Smooth muscle cell (in vitro differentiated cells): ENCODE data around the gene HPS1. TPM values are rescaled to one million over a fixed set of nuclear protein-coding genes. Genes with fewer than 3 reads are reported as not detected.

ENCODE experiments used
- DNase-seq: peaks from one replicate; lab custom pipeline; 2025; ENCODE audit not compliant: unreplicated experiment; lab: John Stamatoyannopoulos, UW
- H2AFZ ChIP-seq: fragments of 200-600 bp; sonication (generic); 2 replicates; pipeline ENCODE4 v1.6.0; 2016; ENCODE audit warnings: antibody characterized with exemption, low read depth, mild to moderate bottlenecking
- H3F3A ChIP-seq: fragments of 200-600 bp; sonication (generic); 2 replicates; pipeline ENCODE4 v1.6.0; 2017; ENCODE audit warnings: antibody characterized with exemption, low read depth
- H3K27ac ChIP-seq: fragments of 200-600 bp; sonication (generic); 2 replicates; pipeline ENCODE4 v1.5.1; 2016; ENCODE audit warnings: low read depth, mild to moderate bottlenecking
- H3K27me3 ChIP-seq: fragments of 200-600 bp; sonication (generic); 2 replicates; pipeline ENCODE4 v1.6.1; 2016; ENCODE audit warnings: low read depth, mild to moderate bottlenecking
- H3K36me3 ChIP-seq: fragments of 200-600 bp; sonication (generic); 2 replicates; pipeline ENCODE4 v1.5.1; 2016; ENCODE audit warnings: low read depth
- H3K4me1 ChIP-seq: fragments of 200-600 bp; sonication (generic); 2 replicates; pipeline ENCODE4 v1.5.1; 2016; ENCODE audit warnings: low read depth
- H3K4me2 ChIP-seq: fragments of 200-600 bp; sonication (generic); 2 replicates; pipeline ENCODE4 v1.6.0; 2016; ENCODE audit warnings: mild to moderate bottlenecking
- H3K4me3 ChIP-seq: fragments of 200-600 bp; sonication (generic); 2 replicates; pipeline ENCODE4 v1.5.1; 2016; ENCODE audit warnings: mild to moderate bottlenecking
- H3K79me2 ChIP-seq: fragments of 200-600 bp; sonication (generic); 2 replicates; pipeline ENCODE4 v1.6.0; 2016; ENCODE audit warnings: low read depth, mild to moderate bottlenecking
- H3K9ac ChIP-seq: fragments of 200-600 bp; sonication (generic); 2 replicates; pipeline ENCODE4 v1.6.0; 2016; ENCODE audit warnings: low read depth
- H3K9me3 ChIP-seq: fragments of 200-600 bp; sonication (generic); replicated peaks from 2 replicates; pipeline ENCODE4 v1.5.1; 2016; ENCODE audit warnings: low read depth
- H4K20me1 ChIP-seq: fragments of 200-600 bp; sonication (generic); 2 replicates; pipeline ENCODE4 v1.6.0; 2016; ENCODE audit warnings: low read depth
- WGBS: methylation state at CpG from one replicate; pipeline ENCODE4 v1.1.7; 2016; ENCODE audit warnings: low lambda C conversion rate; 5-methylcytosine and 5-hydroxymethylcytosine counted together
- polyA plus RNA-seq: library from polyadenylated mRNA; unstranded; fragments of >200 nt; fragmentation: Nextera tagmentation; extraction: Ambion mirVana; gene quantifications from 2 replicates; pipeline ENCODE4 v1.2.1, GENCODE V29; 2016
- total RNA-seq: library from RNA; depleted of rRNA; stranded (reverse); fragments of >200 nt; gene quantifications from 2 replicates; pipeline ENCODE4 v1.2.3, GENCODE V29; 2014
- TF ChIP-seq, protein P1 (sequence below): fragments of 200-600 bp; sonication (generic); IDR thresholded peaks from 2 replicates; pipeline ENCODE4 v1.5.1; 2017; ENCODE audit warnings: borderline replicate concordance, mild to moderate bottlenecking, antibody characterized with exemption; ENCODE audit not compliant: insufficient read depth, poor library complexity, severe bottlenecking

HPS1 gene
- total and polyA plus RNA-seq, 2 experiments from 2014 or later = 11.5 to 35.6 TPM

DNA sequence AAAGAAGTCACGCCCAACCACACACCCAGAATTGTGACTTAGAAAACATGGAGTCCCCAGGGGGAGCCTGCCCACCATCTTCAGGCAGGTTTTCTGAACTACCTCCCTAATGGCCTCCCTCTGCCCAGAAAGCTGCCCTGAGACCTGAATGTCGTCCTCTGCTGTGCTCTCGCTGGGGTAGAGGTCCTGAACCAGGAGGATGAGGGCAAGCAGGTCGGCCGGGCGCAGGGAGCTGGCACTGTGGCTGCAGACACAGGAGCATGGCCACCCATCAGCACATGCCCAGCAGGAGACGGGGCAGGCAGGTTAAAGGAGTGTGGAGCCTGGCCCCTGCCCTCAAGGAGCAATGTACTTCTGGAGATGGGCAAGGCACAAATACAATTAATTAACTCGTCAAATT is 16.3 kb downstream of the HPS1 start:
- no peaks in the 10 kb centered on the region for H3K4me1 ChIP-seq
- no peaks in the 10 kb centered on the region for H3K79me2 ChIP-seq
- no peak overlapping the region for H3K4me3 ChIP-seq
- H3K9me3 ChIP-seq = peaks cover 5% of the 10 kb centered on the region
- no peak overlapping the region for H3K27ac ChIP-seq
- H3K27me3 ChIP-seq = no peaks in the 10 kb centered on the region
- TF ChIP-seq, protein P1, sequence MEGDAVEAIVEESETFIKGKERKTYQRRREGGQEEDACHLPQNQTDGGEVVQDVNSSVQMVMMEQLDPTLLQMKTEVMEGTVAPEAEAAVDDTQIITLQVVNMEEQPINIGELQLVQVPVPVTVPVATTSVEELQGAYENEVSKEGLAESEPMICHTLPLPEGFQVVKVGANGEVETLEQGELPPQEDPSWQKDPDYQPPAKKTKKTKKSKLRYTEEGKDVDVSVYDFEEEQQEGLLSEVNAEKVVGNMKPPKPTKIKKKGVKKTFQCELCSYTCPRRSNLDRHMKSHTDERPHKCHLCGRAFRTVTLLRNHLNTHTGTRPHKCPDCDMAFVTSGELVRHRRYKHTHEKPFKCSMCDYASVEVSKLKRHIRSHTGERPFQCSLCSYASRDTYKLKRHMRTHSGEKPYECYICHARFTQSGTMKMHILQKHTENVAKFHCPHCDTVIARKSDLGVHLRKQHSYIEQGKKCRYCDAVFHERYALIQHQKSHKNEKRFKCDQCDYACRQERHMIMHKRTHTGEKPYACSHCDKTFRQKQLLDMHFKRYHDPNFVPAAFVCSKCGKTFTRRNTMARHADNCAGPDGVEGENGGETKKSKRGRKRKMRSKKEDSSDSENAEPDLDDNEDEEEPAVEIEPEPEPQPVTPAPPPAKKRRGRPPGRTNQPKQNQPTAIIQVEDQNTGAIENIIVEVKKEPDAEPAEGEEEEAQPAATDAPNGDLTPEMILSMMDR = no peak
- no peak overlapping the region for H3K9ac ChIP-seq
- no peaks in the 10 kb centered on the region for H4K20me1 ChIP-seq
- peaks cover 4% of the 10 kb centered on the region for H3K36me3 ChIP-seq
- H3F3A ChIP-seq = no peaks in the 10 kb centered on the region
- no peak for DNase-seq
- H3K4me2 ChIP-seq = no peak overlapping the region
- no peak overlapping the region for H2AFZ ChIP-seq
- WGBS = 98% methylated on average over 8 of the region's 8 CpGs

DNA sequence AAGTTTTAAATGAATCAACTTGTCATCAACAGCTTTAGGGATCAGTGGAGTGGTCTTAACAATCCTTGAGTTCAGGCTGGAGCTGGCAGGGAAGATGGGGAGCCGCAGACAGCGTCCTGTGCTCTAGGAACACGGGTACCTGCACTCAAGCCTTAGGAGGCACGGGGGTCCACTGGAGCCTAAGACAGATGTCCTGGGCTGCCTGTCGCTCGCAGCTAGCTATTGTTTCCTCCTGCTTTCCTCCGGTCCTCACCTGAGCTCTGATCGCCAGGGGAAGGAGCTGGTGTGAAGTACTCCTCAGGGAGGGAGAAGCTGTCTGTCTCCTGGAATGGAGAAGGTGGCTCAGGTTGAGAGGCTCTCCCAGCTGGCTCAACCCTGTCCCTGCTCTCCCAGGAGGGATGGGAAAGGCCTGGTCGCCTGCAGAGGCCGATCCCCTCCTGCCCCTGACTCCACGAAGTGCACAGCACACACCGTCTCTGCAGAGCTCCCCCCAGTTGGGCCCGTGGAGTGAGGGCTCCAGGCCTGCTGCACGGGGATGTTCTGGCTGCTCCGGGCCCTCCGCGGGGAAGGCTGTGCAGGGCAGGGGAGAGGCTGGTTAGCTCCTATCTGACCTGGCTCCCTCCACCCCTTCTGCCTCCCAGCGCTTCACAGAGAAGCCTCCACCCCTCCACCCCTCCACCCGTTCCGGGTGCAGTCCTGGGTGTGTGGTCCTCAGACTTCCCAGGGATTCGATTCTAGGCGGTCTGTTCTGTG is 17.2 kb downstream of the HPS1 start:
- Histone ChIP-seq H4K20me1 (no peaks in the 10 kb centered on the region), H3F3A (no peaks in the 10 kb centered on the region), H3K27me3 (no peaks in the 10 kb centered on the region), H3K27ac (no peak overlapping the region), H3K4me2 (no peak overlapping the region), H3K9ac (no peak overlapping the region), H3K4me3 (no peak overlapping the region), H3K4me1 (no peaks in the 10 kb centered on the region), H3K9me3 (peaks cover 5% of the 10 kb centered on the region), H3K36me3 (peaks cover 4% of the 10 kb centered on the region), H3K79me2 (no peaks in the 10 kb centered on the region), H2AFZ (no peak overlapping the region)
- 97% methylated on average over 22 of the region's 22 CpGs for WGBS
- no peak for DNase-seq
- TF ChIP-seq, protein P1 = no peak

DNA sequence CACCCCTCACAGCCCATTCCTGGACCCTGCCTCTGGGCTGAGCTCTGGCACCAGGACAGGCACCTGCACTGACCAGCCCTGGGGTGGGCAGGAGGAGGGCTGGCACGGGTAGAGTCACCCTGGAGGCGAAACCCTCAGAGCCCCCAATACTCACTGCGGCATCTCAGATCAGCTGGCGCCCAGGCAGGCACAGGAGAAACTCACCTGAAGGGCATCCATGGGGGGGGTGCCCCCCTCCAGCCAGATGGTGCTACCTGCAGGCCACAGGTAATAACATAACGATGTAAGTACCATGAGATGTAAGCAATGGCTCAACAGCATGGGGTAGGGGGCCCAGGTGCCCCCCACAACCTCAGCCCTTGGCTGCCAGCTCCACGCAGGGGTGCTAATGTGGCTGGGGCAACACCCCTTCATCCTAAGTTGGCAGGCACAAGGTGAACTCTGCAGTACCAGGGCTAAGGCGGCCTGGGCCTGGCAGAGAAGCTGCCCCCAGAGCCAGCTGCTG is 19.7 kb downstream of the HPS1 start:
- H3K4me3 ChIP-seq = no peak overlapping the region
- no peak for DNase-seq
- H3K27me3 ChIP-seq = no peaks in the 10 kb centered on the region
- 96% methylated on average over 7 of the region's 7 CpGs for WGBS
- TF ChIP-seq, protein P1 = no peak
- H3K9me3 ChIP-seq = peaks cover 3% of the 10 kb centered on the region
- no peaks in the 10 kb centered on the region for H3F3A ChIP-seq
- H2AFZ ChIP-seq = no peak overlapping the region
- peaks cover under 1% of the 10 kb centered on the region for H3K36me3 ChIP-seq
- no peak overlapping the region for H3K27ac ChIP-seq
- no peaks in the 10 kb centered on the region for H3K4me1 ChIP-seq
- H4K20me1 ChIP-seq = no peaks in the 10 kb centered on the region
- H3K4me2 ChIP-seq = no peak overlapping the region
- H3K79me2 ChIP-seq = no peaks in the 10 kb centered on the region
- no peak overlapping the region for H3K9ac ChIP-seq
